Measurements from ENCODE around the gene SRC.

SRC gene

GRCh38 chr20:37430778-37431460 lies 85.0 kb downstream of the SRC start:
- DNase-seq (ENCODE audit: low read depth): no peak

- no peak for DNase-seq (ENCODE audit: low read depth)
These were observed 85.8 kb downstream of the SRC start for GRCh38 chr20:37431786-37432185.

GRCh38 chr20:37432606-37433005 lies 86.7 kb downstream of the SRC start:
- no peak for DNase-seq (ENCODE audit: low read depth)

GRCh38 chr20:37435607-37436006 lies 89.7 kb downstream of the SRC start:
- no peak for DNase-seq (ENCODE audit: low read depth)

GRCh38 chr20:37436527-37437186 lies 90.7 kb downstream of the SRC start:
- DNase-seq (ENCODE audit: low read depth): no peak

- DNase-seq (ENCODE audit: low read depth): no peak
These were observed 91.7 kb downstream of the SRC start for GRCh38 chr20:37437676-37438075.

- DNase-seq (ENCODE audit: low read depth): no peak
These were observed 92.7 kb downstream of the SRC start for GRCh38 chr20:37438464-37439222.

- no peak for DNase-seq (ENCODE audit: low read depth)
These were observed 93.4 kb downstream of the SRC start for GRCh38 chr20:37439223-37439933.

- DNase-seq (ENCODE audit: low read depth): no peak
These were observed 95.1 kb downstream of the SRC start for GRCh38 chr20:37441023-37441422.

- no peak for DNase-seq (ENCODE audit: low read depth)
These were observed 96.6 kb downstream of the SRC start for GRCh38 chr20:37442547-37442946.

GRCh38 chr20:37442986-37443385 lies 97.0 kb downstream of the SRC start:
- no peak for DNase-seq (ENCODE audit: low read depth)

GRCh38 chr20:37443596-37443995 lies 97.7 kb downstream of the SRC start:
- DNase-seq (ENCODE audit: low read depth): no peak

GRCh38 chr20:37445041-37445440 lies 99.1 kb downstream of the SRC start:
- no peak for DNase-seq (ENCODE audit: low read depth)

- no peak for DNase-seq (ENCODE audit: low read depth)
These were observed 100.5 kb downstream of the SRC start for GRCh38 chr20:37446286-37447032.

- DNase-seq (ENCODE audit: low read depth): no peak
These were observed 101.7 kb downstream of the SRC start for GRCh38 chr20:37447688-37448087.

GRCh38 chr20:37449276-37449675 lies 103.3 kb downstream of the SRC start:
- DNase-seq (ENCODE audit: low read depth): no peak

GRCh38 chr20:37450344-37450743 lies 104.4 kb downstream of the SRC start:
- no peak for DNase-seq (ENCODE audit: low read depth)

- no peak for DNase-seq (ENCODE audit: low read depth)
These were observed 105.7 kb downstream of the SRC start for GRCh38 chr20:37451616-37452015.

- no peak for DNase-seq (ENCODE audit: low read depth)
These were observed 106.3 kb downstream of the SRC start for GRCh38 chr20:37452236-37452635.

GRCh38 chr20:37453288-37453687 lies 107.3 kb downstream of the SRC start:
- DNase-seq (ENCODE audit: low read depth): no peak

- DNase-seq (ENCODE audit: low read depth): no peak
These were observed 107.9 kb downstream of the SRC start for GRCh38 chr20:37453836-37454235.

Data from iris pigment epithelial cell (primary cell).